Fibroblast of skin of back (primary cell): ENCODE measurements around the gene AP3D1.

Source experiments
- DNase-seq: peaks from one replicate; pipeline ENCODE4 v3.0.0-alpha.2; 2013

The AP3D1 gene

DNA sequence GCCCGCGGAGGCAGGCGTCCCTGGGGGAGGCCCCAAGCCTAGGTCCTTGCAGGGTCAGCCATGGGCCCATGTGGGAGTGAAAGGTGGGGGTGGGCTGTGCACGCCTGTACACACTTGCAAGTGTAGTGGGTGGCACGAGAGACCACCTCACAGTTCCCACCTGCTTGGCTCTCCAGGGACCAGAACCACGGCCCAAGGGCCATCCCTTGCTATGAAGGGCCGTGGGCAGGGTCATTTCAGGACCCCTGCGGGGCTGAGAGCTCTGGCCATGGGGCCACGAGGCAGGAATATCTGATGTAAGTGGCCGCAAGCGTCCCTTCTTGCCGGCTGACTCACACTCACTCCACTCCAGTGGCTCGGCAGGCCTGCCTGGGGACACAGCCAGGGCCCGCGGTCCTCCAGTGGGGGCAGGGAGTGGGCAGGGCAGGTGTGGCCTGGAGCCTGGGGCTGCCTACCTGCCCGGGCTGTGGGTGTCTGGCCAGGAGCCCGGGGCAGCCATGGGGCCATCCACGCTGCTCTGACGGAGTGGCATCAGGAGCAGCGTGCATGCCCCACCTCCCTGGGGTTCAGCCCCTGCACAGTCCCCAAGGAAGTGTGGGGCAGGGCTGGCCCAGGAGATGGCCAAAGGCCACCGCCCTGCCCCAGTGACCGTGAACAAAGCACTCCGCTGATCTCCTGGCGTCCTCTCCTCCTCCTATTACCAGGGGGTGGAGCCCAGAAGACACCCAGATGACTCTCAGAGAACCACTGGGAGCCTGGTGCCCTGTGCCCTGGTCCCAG is 91.8 kb downstream of the AP3D1 start:
- peak; percentile 75 for DNase-seq

DNA sequence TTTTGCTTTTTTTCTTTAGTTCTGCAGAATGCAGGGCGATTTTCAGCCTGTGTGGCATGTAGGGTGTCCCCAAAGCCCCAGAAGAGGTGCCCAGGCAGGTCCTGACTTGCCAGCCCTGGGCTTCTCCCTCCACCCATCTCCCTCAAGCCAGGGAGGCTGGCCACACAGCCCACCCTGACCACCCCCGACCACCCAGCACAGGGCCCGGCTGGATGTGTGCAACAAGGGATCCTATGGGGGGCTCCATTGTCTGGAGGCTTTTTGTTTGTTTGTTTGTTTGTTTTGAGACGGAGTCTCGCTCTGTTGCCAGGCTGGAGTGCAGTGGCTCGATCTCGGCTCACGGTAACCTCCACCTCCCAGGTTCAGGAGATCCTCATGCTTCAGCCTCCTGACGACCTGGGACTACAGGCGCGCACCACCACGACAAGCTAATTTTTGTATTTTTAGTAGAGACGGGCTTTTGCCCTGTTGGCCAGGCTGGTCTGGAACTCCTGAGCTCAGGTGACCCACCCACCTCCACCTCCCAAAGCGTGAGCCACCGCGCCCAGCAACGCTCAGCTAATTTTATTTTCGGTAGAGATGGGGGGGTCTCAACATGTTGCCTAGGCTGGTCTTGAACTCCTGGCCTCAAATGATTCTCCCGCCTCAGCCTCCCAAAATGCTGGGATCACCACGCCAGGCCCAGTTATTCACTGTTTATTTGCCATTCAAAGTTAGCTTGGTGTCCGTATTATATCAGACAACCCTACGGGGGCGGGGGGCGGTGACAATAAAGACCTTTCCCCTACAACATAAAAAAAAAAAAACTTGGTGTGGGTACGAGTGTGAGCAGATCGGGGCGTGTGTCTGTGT is 92.6 kb downstream of the AP3D1 start:
- DNase-seq = no peak

DNA sequence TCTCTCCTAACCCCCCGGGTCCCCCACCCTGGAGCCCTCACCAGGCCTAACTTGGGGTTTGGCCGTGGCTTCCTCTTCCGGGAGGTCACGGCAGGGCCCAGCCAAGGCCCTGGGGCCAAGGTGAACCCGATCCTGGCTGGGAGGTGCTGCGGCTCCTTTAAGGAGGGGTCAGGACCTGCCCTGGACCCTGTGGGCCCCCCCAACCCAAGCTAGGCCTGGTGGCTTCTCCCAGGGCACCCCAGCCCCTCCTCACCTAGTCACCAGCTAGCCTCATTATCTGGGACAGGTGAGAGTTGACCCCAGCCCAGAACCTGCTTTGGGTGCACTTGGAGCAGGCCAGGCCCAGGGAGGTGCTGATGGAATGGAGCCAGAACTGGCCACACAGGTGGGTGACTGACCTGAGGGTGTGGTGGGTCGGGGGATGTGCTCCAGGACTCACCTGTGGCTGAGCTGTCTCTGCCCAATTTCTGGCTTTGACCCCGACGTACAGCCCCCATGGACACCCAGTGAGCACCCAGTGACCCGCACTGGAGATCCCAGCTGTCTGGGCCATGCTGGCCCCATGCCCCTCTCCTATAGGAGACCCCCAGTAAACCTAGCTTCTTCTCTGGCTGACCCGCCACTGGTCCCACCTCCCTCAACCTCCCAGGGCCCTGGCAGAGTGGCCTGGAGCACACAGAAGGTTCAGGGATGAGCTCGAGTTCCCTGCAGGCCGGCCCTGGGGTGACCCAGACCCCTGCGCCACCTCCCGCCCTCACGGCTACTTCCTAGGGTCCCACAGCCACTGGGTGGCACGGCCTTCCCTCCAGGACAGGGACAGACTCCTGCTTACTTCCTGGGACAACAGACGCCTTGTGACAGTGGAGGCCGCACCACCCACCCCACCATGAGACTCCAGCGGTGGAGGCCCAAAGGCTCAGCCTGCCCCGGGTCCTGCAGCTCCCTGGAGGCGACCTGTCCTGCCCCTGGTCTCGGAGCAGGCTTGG is 93.6 kb downstream of the AP3D1 start:
- DNase-seq = no peak

DNA sequence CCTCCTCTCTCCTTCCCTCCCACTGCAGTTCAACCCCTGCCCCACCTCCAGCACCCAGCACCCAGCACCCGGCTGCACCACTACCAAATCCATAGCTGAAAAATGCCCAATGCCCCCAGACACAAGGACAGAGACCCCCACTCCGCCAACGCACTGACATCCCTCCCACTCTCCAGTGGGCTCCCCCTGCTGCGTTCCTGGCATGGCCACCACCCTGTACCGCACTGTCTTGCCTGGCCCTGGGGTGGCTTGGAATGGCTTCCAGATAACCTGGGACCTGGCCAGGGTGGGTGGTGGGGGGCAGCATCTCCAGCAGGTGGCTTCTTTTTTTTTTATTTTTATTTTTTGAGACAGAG is 94.6 kb downstream of the AP3D1 start:
- no peak for DNase-seq

DNA sequence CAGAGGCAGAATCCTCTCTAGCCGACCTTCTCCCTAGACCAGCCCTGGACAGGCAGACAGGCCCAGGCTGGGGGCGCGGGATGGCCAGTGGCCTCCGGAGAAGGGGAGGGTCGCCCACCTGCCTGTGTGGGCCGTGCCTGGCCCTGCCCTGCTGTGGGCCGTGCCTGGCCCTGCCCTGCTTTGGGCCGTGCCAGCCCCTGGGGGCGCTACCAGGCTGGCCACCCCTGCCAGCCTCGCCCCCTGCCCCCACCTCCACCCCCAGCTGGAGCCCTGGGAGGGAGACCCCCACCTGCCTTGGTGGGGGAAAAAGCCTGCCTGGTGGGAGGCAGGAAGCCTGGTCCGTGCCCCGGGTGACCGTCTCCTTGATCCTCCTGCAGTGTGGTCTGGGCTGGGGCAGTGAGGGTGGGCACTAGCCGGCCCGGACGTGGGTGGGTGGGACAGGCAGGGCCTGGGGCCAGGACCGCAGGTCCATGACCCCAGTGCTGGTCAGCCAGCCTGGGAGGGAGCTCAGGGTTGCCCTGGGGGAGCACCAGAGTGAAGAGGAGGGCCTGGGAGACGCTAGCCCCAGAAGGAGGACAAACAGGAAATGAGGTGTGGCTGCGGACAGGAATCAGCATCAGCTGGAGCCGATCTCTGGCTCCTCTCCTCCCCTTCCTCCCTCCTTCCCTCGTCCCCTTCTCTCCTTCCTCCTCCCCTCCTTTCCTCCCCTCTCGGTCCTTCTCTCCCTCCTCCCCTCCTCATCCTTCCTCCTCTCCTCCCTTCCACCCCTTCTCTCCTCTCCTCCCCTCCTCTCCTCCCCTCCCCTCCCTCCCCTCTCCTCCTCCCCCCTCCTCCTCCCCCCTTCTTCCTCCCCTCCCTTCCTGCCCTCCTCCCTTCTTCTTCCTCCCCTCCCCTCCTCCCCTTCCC is 95.2 kb downstream of the AP3D1 start:
- peak; percentile 76 for DNase-seq

DNA sequence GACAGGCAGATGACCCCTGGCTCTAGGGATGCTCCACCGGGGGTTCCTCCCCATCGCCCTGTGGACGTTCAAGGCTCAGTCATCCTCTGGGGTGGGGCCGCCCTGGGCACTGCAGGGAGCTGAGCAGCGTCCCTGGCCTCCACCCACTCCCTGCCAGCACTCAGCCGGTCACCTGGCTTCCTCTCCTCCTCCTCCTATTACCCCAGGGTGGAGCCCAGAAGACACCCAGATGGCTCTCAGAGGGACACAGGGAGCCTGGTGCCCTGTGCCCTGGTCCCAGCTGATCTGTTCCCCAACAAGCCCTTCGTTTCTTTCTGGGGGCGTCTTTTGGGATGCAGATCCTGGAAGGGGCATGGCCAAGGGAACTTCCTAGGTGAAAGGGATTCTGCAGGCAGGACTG is 96.6 kb downstream of the AP3D1 start:
- DNase-seq = no peak

DNA sequence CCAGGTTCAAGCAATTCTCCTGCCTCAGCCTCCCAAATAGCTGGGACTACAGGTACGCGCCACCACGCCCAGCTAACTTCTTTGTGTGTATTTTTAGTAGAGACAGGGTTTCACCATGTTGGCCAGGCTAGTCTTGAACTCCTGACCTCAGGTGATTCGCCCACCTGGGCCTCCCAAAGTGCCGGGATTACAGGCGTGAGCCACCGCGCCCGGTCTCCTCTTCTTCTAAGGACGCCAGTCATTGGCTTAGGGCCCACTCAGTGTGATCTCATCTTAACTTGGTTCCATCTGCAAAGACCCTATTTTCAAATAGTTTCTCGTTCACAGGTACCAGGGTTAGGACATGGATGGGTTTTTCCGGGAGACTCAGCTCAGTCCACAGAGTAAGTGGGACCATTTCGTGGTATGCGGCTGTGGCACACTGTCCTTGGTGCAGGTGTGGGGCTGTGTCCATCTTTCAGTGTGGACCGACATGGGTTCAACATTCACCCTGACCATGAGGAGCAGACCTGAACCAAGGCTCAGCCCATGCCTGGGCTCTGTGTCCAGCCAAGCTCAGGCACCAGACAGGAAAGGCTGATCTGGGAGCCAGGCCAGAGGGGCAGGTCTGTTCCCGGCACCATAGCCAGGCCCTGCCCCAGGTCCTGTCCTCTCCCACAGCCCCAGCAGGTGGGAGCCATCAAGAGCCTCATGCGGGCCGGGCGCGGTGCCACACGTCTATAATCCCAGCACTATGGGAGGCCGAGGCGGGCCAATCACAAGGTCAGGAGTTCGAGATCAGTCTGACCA is 97.6 kb downstream of the AP3D1 start:
- DNase-seq = no peak

DNA sequence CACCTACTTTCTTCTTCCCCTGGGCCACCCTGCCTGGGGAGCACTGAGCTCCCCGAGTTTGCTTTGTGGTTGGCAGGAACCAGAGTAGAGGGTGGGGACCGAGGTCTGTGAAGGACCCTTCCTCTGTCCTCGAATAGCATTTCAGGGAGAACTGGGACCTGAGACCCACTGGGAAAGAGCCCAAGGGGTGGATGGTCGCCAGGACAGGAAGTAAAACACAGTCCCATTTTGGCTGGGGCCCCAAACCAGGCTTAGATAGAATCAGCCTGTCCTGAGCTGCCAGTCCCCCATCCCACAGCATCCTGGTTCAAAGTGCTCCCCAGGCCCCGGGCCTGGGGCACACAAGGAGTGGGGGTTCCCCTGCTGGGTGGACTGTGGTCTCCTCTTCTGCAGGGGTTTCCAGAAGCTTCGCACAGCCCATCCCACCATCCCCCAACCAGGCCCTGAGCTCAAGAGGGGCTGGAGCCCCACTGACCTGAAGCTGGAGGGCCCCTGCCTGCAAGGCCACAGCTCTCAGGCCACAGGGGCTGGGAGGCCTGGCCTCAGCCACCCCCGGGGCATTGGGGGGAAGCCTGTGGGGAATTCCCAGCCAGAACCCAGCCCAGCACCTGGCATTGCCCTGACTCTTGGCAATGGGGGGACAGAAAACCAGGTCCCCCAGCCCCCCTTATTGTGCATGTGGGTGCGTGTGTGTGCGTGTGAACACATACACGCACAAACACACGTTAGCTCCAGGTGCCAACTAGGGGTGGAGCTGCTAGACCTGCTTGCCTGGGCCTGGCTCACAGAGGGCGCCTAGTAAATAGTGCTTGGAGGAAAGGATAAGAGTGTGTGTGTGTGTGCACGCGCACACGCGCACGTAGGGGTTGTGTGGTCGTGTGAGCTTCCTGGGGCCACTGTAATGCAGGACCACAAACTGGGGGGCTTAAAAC is 99.3 kb downstream of the AP3D1 start:
- no peak for DNase-seq

DNA sequence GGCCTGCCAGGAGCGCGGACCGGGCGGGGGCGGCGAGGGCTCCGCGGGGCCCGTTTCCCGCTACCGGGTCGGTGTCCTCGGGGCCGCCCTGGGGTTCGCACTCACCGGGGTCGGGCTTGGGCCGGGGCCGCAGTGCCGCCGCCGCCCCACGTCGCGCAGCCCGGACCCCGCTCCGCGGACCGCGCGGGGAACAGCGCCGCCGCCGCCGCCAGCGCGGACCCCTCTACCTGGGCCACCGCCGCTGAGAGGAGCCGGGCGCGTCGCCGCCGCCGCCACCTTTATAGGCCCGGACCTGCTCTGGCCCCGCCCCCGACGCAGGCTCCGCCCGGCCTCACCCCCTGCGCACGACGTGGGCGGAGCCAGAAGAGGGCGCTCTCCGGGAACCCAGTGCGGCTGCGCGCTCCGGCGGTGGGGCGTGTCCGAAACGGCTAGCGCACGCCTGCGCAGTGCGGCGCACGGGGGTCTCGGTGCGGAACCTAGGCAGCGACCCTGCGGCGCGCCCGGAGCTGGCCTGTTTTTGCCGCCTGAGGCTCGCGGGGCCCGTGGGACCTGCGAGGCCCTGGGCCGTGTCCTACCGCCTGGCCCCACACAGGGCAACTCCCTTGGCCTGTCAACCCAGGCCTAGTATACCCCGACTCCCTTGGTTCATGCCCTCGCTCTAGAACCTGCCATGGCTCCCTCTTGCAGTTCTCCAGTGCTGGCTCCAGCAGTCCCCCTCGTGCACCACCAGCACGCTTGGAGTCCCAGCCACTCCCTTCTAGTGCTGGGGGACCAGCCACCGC is 100.2 kb downstream of the AP3D1 start, which contains the start of gene MKNK2:
Gene MKNK2 (minus strand): TSS at position 254 of the 782 bp plus-strand sequence. CDS start 393 bp downstream, outside the sequence.
- DNase-seq = peak; percentile 79
